Hepatocyte (in vitro differentiated cells): ENCODE data around the gene TH.

ENCODE experiments used
- CTCF ChIP-seq: fragments of 200-600 bp; sonication (generic); IDR thresholded peaks from 2 replicates; pipeline ENCODE4 v1.5.1; 2016; ENCODE audit warnings: antibody characterized with exemption, mild to moderate bottlenecking; ENCODE audit not compliant: poor library complexity
- EZH2 ChIP-seq: fragments of 200-600 bp; sonication (generic); IDR thresholded peaks from 2 replicates; pipeline ENCODE4 v1.6.1; 2016; ENCODE audit warnings: antibody characterized with exemption, mild to moderate bottlenecking, borderline replicate concordance
- EZH2phosphoT487 ChIP-seq: fragments of 200-600 bp; sonication (generic); IDR thresholded peaks from one replicate; pipeline ENCODE4 v1.6.1; 2018; ENCODE audit warnings: antibody characterized with exemption, mild to moderate bottlenecking, low read depth, moderate library complexity; ENCODE audit not compliant: unreplicated experiment, severe bottlenecking

- TF ChIP-seq EZH2 = no peak
- TF ChIP-seq CTCF = no peak
- TF ChIP-seq EZH2phosphoT487 = no peak
These were observed 44.9 kb upstream of the TH start for GRCh38 chr11:2216400-2217064.
